HG03571 (cell line): ENCODE results near the gene GPR162.

ENCODE experiments used
- ATAC-seq: cut with Tn5 transposase; IDR thresholded peaks from one replicate; pipeline ENCODE4 v1.9.1; 2021; ENCODE audit not compliant: unreplicated experiment

The GPR162 gene

GRCh38 chr12:6834254-6834653 lies 12.6 kb downstream of the GPR162 start:
- no peak for ATAC-seq

- no peak for ATAC-seq
Observed at GRCh38 chr12:6834873-6835272, 13.3 kb downstream of the GPR162 start.

GRCh38 chr12:6836851-6837250 lies 15.2 kb downstream of the GPR162 start:
- ATAC-seq = no peak

- ATAC-seq = no peak
Observed at GRCh38 chr12:6837370-6838060, 15.9 kb downstream of the GPR162 start.

- no peak for ATAC-seq
Observed at GRCh38 chr12:6838854-6839253, 17.2 kb downstream of the GPR162 start.

GRCh38 chr12:6839482-6840201 lies 18.0 kb downstream of the GPR162 start:
- peak; percentile 70 for ATAC-seq

- no peak for ATAC-seq
Observed at GRCh38 chr12:6840330-6840729, 18.7 kb downstream of the GPR162 start.

GRCh38 chr12:6840761-6841515 lies 19.3 kb downstream of the GPR162 start, which contains the start of gene GNB3:
TSS of gene GNB3 (plus strand) at chr12:6840925. CDS start at chr12:6841288, 363 bp downstream.
- no peak for ATAC-seq

- ATAC-seq = no peak
Observed at GRCh38 chr12:6842075-6842474, 20.5 kb downstream of the GPR162 start.

GRCh38 chr12:6843118-6843902 lies 21.7 kb downstream of the GPR162 start:
- no peak for ATAC-seq

- ATAC-seq = no peak
Observed at GRCh38 chr12:6845395-6845794, 23.8 kb downstream of the GPR162 start.

GRCh38 chr12:6846316-6846869 lies 24.8 kb downstream of the GPR162 start:
- no peak for ATAC-seq

GRCh38 chr12:6847676-6848075 lies 26.1 kb downstream of the GPR162 start:
- ATAC-seq = no peak

- no peak for ATAC-seq
Observed at GRCh38 chr12:6849427-6849826, 27.8 kb downstream of the GPR162 start.

- ATAC-seq = no peak
Observed at GRCh38 chr12:6849976-6850560, 28.4 kb downstream of the GPR162 start.

GRCh38 chr12:6850796-6851152 lies 29.2 kb downstream of the GPR162 start:
- no peak for ATAC-seq

GRCh38 chr12:6851153-6851920 lies 29.7 kb downstream of the GPR162 start, which contains the start of gene CDCA3:
TSS of gene CDCA3 (minus strand) at chr12:6851286. CDS start at chr12:6850952, 334 bp downstream.
- peak; percentile 47 for ATAC-seq

GRCh38 chr12:6851921-6852650 lies 30.5 kb downstream of the GPR162 start, which contains the start of gene USP5:
TSS of gene USP5 (plus strand) at chr12:6852150. CDS start at chr12:6852180, 30 bp downstream.
- ATAC-seq = peak; percentile 67
